ENCODE results near the gene USP53.

The USP53 gene

GRCh38 chr4:119284876-119285780 is 72.6 kb downstream of the USP53 start:
- no peak for DNase-seq (ENCODE audit: low read depth)
- peak overlapping the region; percentile 33; the same call in 1 of the 2 replicates for H3K4me3 ChIP-seq (ENCODE audit: low read depth, low read length)
- TF ChIP-seq, protein P1, sequence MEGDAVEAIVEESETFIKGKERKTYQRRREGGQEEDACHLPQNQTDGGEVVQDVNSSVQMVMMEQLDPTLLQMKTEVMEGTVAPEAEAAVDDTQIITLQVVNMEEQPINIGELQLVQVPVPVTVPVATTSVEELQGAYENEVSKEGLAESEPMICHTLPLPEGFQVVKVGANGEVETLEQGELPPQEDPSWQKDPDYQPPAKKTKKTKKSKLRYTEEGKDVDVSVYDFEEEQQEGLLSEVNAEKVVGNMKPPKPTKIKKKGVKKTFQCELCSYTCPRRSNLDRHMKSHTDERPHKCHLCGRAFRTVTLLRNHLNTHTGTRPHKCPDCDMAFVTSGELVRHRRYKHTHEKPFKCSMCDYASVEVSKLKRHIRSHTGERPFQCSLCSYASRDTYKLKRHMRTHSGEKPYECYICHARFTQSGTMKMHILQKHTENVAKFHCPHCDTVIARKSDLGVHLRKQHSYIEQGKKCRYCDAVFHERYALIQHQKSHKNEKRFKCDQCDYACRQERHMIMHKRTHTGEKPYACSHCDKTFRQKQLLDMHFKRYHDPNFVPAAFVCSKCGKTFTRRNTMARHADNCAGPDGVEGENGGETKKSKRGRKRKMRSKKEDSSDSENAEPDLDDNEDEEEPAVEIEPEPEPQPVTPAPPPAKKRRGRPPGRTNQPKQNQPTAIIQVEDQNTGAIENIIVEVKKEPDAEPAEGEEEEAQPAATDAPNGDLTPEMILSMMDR (IDR thresholded peaks at IDR 0.05; ENCODE audit: low read depth, low read length, missing control alignments): no peak

DNA sequence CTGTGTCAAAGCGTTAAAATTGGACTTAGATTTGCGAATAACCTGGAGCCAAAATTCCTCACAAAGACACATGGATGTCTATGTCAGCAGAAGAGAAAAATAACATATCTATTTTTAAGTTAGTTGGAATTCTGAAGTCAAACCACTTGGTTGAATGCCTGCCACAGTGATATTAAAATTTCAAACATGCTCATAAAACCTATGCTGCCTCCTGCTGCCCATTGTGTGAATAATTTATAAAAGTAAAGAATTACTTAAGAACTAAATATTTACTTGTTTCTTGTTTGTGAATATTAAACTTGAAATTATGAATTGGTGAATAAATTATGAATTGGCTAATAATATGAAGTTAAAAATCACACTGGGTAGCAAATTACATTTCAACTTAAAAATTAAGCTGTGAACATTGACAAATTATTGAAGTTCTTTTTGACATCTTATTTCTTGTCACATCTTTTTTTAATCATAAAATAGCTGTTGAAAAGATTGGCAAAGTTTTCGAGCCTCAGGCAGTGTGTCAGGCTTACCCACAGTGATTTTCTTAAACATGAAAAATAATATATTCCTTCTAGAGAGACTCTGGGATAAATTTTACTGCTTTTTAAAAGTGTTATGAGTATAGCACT is 74.0 kb downstream of the USP53 start:
- DNase-seq (ENCODE audit: low read depth): no peak
- no peak overlapping the region for H3K4me3 ChIP-seq (ENCODE audit: low read depth, low read length)
- TF ChIP-seq, protein P1 (IDR thresholded peaks at IDR 0.05; ENCODE audit: low read depth, low read length, missing control alignments): peak; percentile 51

- DNase-seq (ENCODE audit: low read depth): no peak
- H3K4me3 ChIP-seq (ENCODE audit: low read depth, low read length): no peak overlapping the region
- TF ChIP-seq, protein P1 (IDR thresholded peaks at IDR 0.05; ENCODE audit: low read depth, low read length, missing control alignments): no peak
Measured at GRCh38 chr4:119289313-119289712, 76.8 kb downstream of the USP53 start.

- DNase-seq (ENCODE audit: low read depth): no peak
- H3K4me3 ChIP-seq (ENCODE audit: low read depth, low read length): no peak overlapping the region
- TF ChIP-seq, protein P1 (IDR thresholded peaks at IDR 0.05; ENCODE audit: low read depth, low read length, missing control alignments): no peak
Measured at GRCh38 chr4:119290598-119290997, 78.1 kb downstream of the USP53 start.

DNA sequence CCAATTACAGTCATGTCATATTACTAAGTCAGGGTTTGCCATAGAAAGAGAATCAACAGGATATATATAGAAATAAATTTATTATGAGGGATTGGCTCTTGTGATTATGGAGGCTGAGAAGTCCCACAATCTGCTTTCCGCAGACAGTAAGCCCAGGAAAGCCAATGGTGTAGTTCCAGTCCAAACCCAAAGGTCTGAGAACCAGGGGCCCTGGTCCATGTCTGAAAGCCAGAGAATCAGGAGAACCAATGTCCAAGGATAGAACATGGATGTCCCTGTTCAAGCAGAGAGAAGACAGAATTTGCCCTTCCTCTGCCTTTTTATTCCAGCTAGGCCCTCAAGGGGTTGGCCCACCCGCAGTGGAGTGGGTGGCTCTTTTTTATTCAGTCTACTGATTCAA is 83.8 kb downstream of the USP53 start:
- TF ChIP-seq, protein P1 (IDR thresholded peaks at IDR 0.05; ENCODE audit: low read depth, low read length, missing control alignments): no peak
- H3K4me3 ChIP-seq (ENCODE audit: low read depth, low read length): no peak overlapping the region
- DNase-seq (ENCODE audit: low read depth): no peak

- DNase-seq (ENCODE audit: low read depth): no peak
- H3K4me3 ChIP-seq (ENCODE audit: low read depth, low read length): no peak overlapping the region
- TF ChIP-seq, protein P1 (IDR thresholded peaks at IDR 0.05; ENCODE audit: low read depth, low read length, missing control alignments): no peak
Measured at GRCh38 chr4:119297795-119298194, 85.3 kb downstream of the USP53 start.
